Breast epithelium (tissue), 4 donors: ENCODE results near the gene MET. TPM values are rescaled to one million over a fixed set of nuclear protein-coding genes. Genes with fewer than 3 reads are reported as not detected.

ENCODE experiments used
- DNase-seq, 2 donors: peaks; one replicate each; pipeline ENCODE4 v3.0.0-alpha.2; 2019; ENCODE audit warnings: low spot score in 2 of 2
- H3K27ac ChIP-seq, 2 donors: fragments of 200-600 bp; sonication (generic) in 1 of 2; one replicate each; pipeline ENCODE4 v1.5.1; 2016 to 2019; ENCODE audit warnings: mild to moderate bottlenecking in 1 of 2
- H3K27me3 ChIP-seq, 2 donors: fragments of 200-600 bp; sonication (generic) in 1 of 2; one replicate each; pipeline versions ENCODE4 v1.5.1 to v1.6.0; 2017 to 2019; ENCODE audit warnings: control low read depth in 1 of 2, mild to moderate bottlenecking in 1 of 2
- H3K36me3 ChIP-seq: fragments of 200-600 bp; one replicate; pipeline ENCODE4 v1.5.1; 2019
- H3K4me1 ChIP-seq, 2 donors: fragments of 200-600 bp; sonication (generic); one replicate each; pipeline ENCODE4 v1.5.1; 2016 to 2019; ENCODE audit warnings: control low read depth in 1 of 2
- H3K4me3 ChIP-seq, 3 donors: fragments of 200-600 bp; sonication (generic); 1 replicate in 2 of 3; 2 replicates in 1 of 3; pipeline ENCODE4 v1.5.1; 2016 to 2019; ENCODE audit warnings: mild to moderate bottlenecking in 3 of 3, moderate library complexity in 2 of 3
- H3K9me3 ChIP-seq, 2 donors: fragments of 200-600 bp; sonication (generic) in 1 of 2; one replicate each; pipeline ENCODE4 v1.5.1; 2016 to 2019; ENCODE audit warnings: control low read depth in 1 of 2
- CTCF ChIP-seq, 3 donors: fragments of 450-650 bp; IDR thresholded peaks; one replicate each; pipeline ENCODE4 v1.5.1; 2016 to 2017; ENCODE audit warnings: antibody characterized with exemption in 3 of 3, mild to moderate bottlenecking in 3 of 3, moderate library complexity in 3 of 3
- POLR2A ChIP-seq: fragments of 450-650 bp; IDR thresholded peaks from one replicate; pipeline ENCODE4 v1.6.1; 2016; ENCODE audit warnings: antibody characterized with exemption, mild to moderate bottlenecking, moderate library complexity
- POLR2AphosphoS5 ChIP-seq, 3 donors: sonication (generic); formaldehyde crosslinking; IDR thresholded peaks; one replicate each; pipeline ENCODE4 v1.6.1; 2017; ENCODE audit warnings: antibody characterized with exemption in 3 of 3
- intact Hi-C: fragments of 100-400 bp; cut with DNase I; formaldehyde crosslinking; loops from one replicate; pipeline ENCODE4 v1.15.1; 2023; ENCODE audit warnings: low total_unique reads
- total RNA-seq, 3 donors: library from RNA; depleted of rRNA; stranded (reverse); fragments of >200 nt; gene quantifications; one replicate each; pipeline ENCODE4 v1.1.0, GENCODE V29; 2016

The MET gene
- total RNA-seq, 3 donors from 2014 or later: 25.8 to 85.6 (median 40.6) TPM

DNA sequence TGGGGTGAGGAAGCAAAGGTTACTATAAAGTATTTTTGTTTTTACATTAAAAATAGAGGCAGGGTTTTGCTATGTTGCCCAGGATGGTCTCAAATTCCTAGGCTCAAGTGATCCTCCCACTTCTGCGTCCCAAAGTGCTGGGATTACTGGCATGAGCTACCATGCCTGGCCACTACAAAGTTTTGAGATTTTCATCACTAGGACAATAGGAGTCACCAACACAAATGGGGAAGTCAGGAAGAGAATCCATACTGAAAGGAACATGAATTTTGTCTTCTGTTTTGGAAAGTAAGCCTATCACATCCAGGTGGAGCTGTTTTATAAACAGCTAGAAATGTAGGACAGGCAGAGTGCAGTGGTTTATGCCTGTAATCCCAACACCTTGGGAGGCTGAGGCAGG is 170.4 kb downstream of the MET start:
- intact Hi-C loops: no loop called here
- Histone ChIP-seq H3K4me3 (no peak overlapping the region), H3K27me3 (no peaks in the 10 kb centered on the region), H3K4me1 (no peaks in the 10 kb centered on the region), H3K9me3 (no peaks in the 10 kb centered on the region), H3K27ac (no peak overlapping the region), H3K36me3 (no peaks in the 10 kb centered on the region)
- TF ChIP-seq POLR2AphosphoS5 (IDR thresholded peaks at IDR 0.05) (no peak), CTCF (IDR thresholded peaks at IDR 0.05) (no peak), POLR2A (no peak)
- no peak for DNase-seq

- Histone ChIP-seq H3K27ac (no peak overlapping the region), H3K4me1 (no peaks in the 10 kb centered on the region), H3K4me3 (no peak overlapping the region), H3K27me3 (no peaks in the 10 kb centered on the region), H3K9me3 (no peaks in the 10 kb centered on the region), H3K36me3 (no peaks in the 10 kb centered on the region)
- no peak for TF ChIP-seq POLR2AphosphoS5 (IDR thresholded peaks at IDR 0.05)
- intact Hi-C loops: no loop called here
- no peak for DNase-seq
These were observed 171.4 kb downstream of the MET start for GRCh38 chr7:116843378-116843777.

Other genes with a start within 250 kb of the MET start
- 100 to 1,000 TPM in 1 of 3 donors, 10 to 100 TPM in 2; 63.3 to 311 (median 97.6) TPM for gene CAV2, start 172.5 kb upstream of the MET start, total RNA-seq
- gene CAV1, start 147.2 kb upstream of the MET start, total RNA-seq: 100 to 1,000 TPM; 117 to 729 (median 154) TPM
- 100 to 1,000 TPM; 117 to 138 (median 134) TPM for gene CAPZA2, start 190.4 kb downstream of the MET start, total RNA-seq